Mesenchymal stem cell (in vitro differentiated cells and primary cell): ENCODE results near the gene RIIAD1.

Experiments
- DNase-seq: peaks from one replicate; pipeline ENCODE4 v3.0.0-alpha.2; 2013
- H2AFZ ChIP-seq: one replicate; pipeline ENCODE4 v1.6.1; 2013; ENCODE audit warnings: low read depth, mild to moderate bottlenecking, control low read depth, inconsistent platforms, low read length, moderate library complexity
- H2AK5ac ChIP-seq: 2 replicates; pipeline ENCODE4 v1.6.1; 2013; ENCODE audit warnings: low read length, moderate library complexity, mild to moderate bottlenecking, inconsistent platforms; ENCODE audit not compliant: severe bottlenecking
- H2BK120ac ChIP-seq: one replicate; pipeline ENCODE4 v1.6.1; 2013; ENCODE audit warnings: low read depth, mild to moderate bottlenecking, inconsistent platforms, low read length, moderate library complexity
- H2BK12ac ChIP-seq, 2 experiments: one replicate each; pipeline ENCODE4 v1.6.1; 2013; ENCODE audit warnings: inconsistent platforms in 2 of 2, low read length in 2 of 2, mild to moderate bottlenecking in 2 of 2, moderate library complexity in 2 of 2, control low read depth in 1 of 2
- H2BK15ac ChIP-seq: one replicate; pipeline ENCODE4 v1.6.1; 2013; ENCODE audit warnings: mild to moderate bottlenecking, low read depth, inconsistent platforms; ENCODE audit not compliant: poor library complexity, severe bottlenecking
- H2BK5ac ChIP-seq: 2 replicates; pipeline ENCODE4 v1.6.1; 2013; ENCODE audit warnings: low read depth, mild to moderate bottlenecking, low read length, control low read depth, inconsistent platforms; ENCODE audit not compliant: poor library complexity, severe bottlenecking
- H3K14ac ChIP-seq, 2 experiments: one replicate each; pipeline ENCODE4 v1.6.1; 2013; ENCODE audit warnings: inconsistent platforms in 2 of 2, low read length in 2 of 2, control low read depth in 1 of 2, mild to moderate bottlenecking in 1 of 2, moderate library complexity in 1 of 2
- H3K18ac ChIP-seq, 2 experiments: one replicate each; pipeline ENCODE4 v1.6.1; 2013; ENCODE audit warnings: inconsistent platforms in 2 of 2, low read length in 2 of 2, control low read depth in 1 of 2, low read depth in 1 of 2, mild to moderate bottlenecking in 1 of 2
- H3K23ac ChIP-seq, 2 experiments: one replicate each; pipeline ENCODE4 v1.6.1; 2013; ENCODE audit warnings: inconsistent platforms in 2 of 2, low read length in 2 of 2, mild to moderate bottlenecking in 2 of 2, moderate library complexity in 2 of 2, control low read depth in 1 of 2
- H3K27ac ChIP-seq: 2 replicates; pipeline ENCODE4 v1.5.1; 2013; ENCODE audit warnings: mild to moderate bottlenecking, moderate library complexity, low read length, control low read depth, inconsistent platforms; ENCODE audit not compliant: poor library complexity, severe bottlenecking
- H3K27me3 ChIP-seq, 2 experiments: 2 replicates each; pipeline versions ENCODE4 v1.6.1 to v1.7.0; 2013; ENCODE audit warnings: low read length in 2 of 2, mild to moderate bottlenecking in 2 of 2, moderate library complexity in 2 of 2, control low read depth in 1 of 2, inconsistent platforms in 1 of 2; ENCODE audit not compliant: control insufficient read depth in 1 of 2, insufficient read depth in 1 of 2
- H3K36me3 ChIP-seq, 2 experiments: 2 replicates each; pipeline versions ENCODE4 v1.6.1 to v1.7.0; 2013; ENCODE audit warnings: low read length in 2 of 2, control low read depth in 1 of 2, inconsistent platforms in 1 of 2, low read depth in 1 of 2, mild to moderate bottlenecking in 1 of 2; ENCODE audit not compliant: insufficient read depth in 2 of 2, control insufficient read depth in 1 of 2
- H3K4ac ChIP-seq, 2 experiments: one replicate each; pipeline ENCODE4 v1.6.1; 2013; ENCODE audit warnings: inconsistent platforms in 2 of 2, low read length in 2 of 2, mild to moderate bottlenecking in 2 of 2, moderate library complexity in 2 of 2, control low read depth in 1 of 2, low read depth in 1 of 2
- H3K4me1 ChIP-seq: 2 replicates; pipeline ENCODE4 v1.6.1; 2013; ENCODE audit warnings: low read depth, low read length, control low read depth; ENCODE audit not compliant: control insufficient read depth, insufficient read depth
- H3K4me2 ChIP-seq: 2 replicates; pipeline ENCODE4 v1.6.1; 2013; ENCODE audit warnings: low read length, mild to moderate bottlenecking, inconsistent platforms; ENCODE audit not compliant: poor library complexity, severe bottlenecking
- H3K4me3 ChIP-seq, 2 experiments: 2 replicates each; pipeline versions ENCODE4 v1.5.1 to v1.7.0; 2013; ENCODE audit warnings: low read length in 2 of 2, mild to moderate bottlenecking in 2 of 2, control low read depth in 1 of 2, low read depth in 1 of 2; ENCODE audit not compliant: insufficient read depth in 1 of 2
- H3K79me1 ChIP-seq: replicated peaks from 2 replicates; pipeline ENCODE4 v1.6.1; 2013; ENCODE audit warnings: mild to moderate bottlenecking, control low read depth, low read length, inconsistent platforms; ENCODE audit not compliant: poor library complexity, severe bottlenecking
- H3K9ac ChIP-seq: 2 replicates; pipeline ENCODE4 v1.7.0; 2013; ENCODE audit warnings: mild to moderate bottlenecking, low read length, moderate library complexity
- H3K9me3 ChIP-seq: 2 replicates; pipeline ENCODE4 v1.7.0; 2013; ENCODE audit warnings: mild to moderate bottlenecking, low read length; ENCODE audit not compliant: control insufficient read depth
- H4K8ac ChIP-seq: one replicate; pipeline ENCODE4 v1.6.1; 2013; ENCODE audit warnings: inconsistent platforms, mild to moderate bottlenecking, low read length, moderate library complexity
- H4K91ac ChIP-seq: one replicate; pipeline ENCODE4 v1.6.1; 2013; ENCODE audit warnings: mild to moderate bottlenecking, low read length, inconsistent platforms
- WGBS: methylation state at CpG from one replicate; pipeline ENCODE4 v1.1.7; 2013; ENCODE audit warnings: mixed read lengths; 5-methylcytosine and 5-hydroxymethylcytosine counted together

RIIAD1 gene

GRCh38 chr1:151720554-151720953 lies 768 bp upstream of the RIIAD1 start:
- Histone ChIP-seq H3K27me3 (peaks cover 67 to 70% of the 10 kb centered on the region in 2 experiments), H3K18ac (no peak overlapping the region), H3K36me3 (no peaks in the 10 kb centered on the region), H2AFZ (no peak overlapping the region), H2AK5ac (no peak overlapping the region), H2BK120ac (no peak overlapping the region), H3K23ac (no peak overlapping the region), H3K4me3 (peak overlapping the region in 1 of 2 experiments; percentile 76), H4K91ac (no peak overlapping the region), H2BK15ac (no peak overlapping the region), H3K4ac (no peak overlapping the region), H3K9me3 (no peaks in the 10 kb centered on the region), H3K4me1 (peaks cover 15% of the 10 kb centered on the region), H4K8ac (no peak overlapping the region), H2BK5ac (no peak overlapping the region), H3K9ac (peak overlapping the region; percentile 67), H2BK12ac (no peak overlapping the region), H3K79me1 (no peaks in the 10 kb centered on the region), H3K27ac (no peak overlapping the region), H3K14ac (no peak overlapping the region), H3K4me2 (peak overlapping the region; percentile 38)
- WGBS = 70% methylated on average over 4 of the region's 5 CpGs
- DNase-seq = peak; percentile 52

GRCh38 chr1:151721788-151722510 lies 627 bp downstream of the RIIAD1 start:
- Histone ChIP-seq H2BK120ac (no peak overlapping the region), H3K4me2 (peak overlapping the region; percentile 99), H3K27me3 (peaks cover 57 to 69% of the 10 kb centered on the region in 2 experiments), H3K9ac (peak overlapping the region; percentile 42), H2AFZ (no peak overlapping the region), H3K4me1 (peaks cover 11% of the 10 kb centered on the region), H4K91ac (no peak overlapping the region), H3K27ac (no peak overlapping the region), H2BK12ac (no peak overlapping the region), H2BK15ac (no peak overlapping the region), H3K14ac (no peak overlapping the region), H3K36me3 (no peaks in the 10 kb centered on the region), H3K9me3 (no peaks in the 10 kb centered on the region), H3K4ac (no peak overlapping the region), H3K18ac (no peak overlapping the region), H2BK5ac (no peak overlapping the region), H4K8ac (peak overlapping the region; percentile 20), H3K79me1 (no peaks in the 10 kb centered on the region), H2AK5ac (no peak overlapping the region), H3K23ac (no peak overlapping the region), H3K4me3 (peak overlapping the region; percentile 52 to 76)
- DNase-seq = no peak
- WGBS = 39% methylated on average over 14 of the region's 17 CpGs

DNA sequence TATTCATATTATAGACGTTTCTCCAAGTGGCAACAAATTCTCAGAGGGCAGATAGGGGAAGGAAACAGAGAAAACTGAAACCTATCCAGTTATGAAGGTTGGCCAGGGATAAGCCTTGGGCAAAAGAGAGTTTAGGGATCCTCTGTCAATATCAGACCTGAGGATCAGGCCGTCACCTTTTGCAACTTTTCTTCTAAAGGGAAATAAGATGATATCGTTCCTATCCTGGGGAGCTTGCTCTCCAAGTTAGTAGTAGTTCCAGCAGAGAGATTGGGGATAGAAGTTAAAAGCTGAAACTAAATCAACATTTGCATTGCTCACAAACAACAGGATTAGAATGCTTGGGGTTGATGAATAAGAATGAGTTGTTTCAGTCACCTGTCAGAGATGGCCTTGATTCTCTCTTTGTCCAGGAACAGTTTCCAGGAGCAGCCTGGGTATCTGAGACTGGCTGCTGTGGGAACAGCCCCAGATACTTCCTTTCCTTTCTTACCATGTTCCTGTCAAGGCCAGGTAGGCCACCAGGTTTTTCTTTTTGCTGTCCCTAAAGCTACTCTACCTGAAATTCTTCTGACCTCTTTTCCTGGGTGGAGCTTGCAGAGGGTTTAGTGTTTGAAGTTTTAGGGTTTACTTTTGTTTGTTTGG lies 2.5 kb downstream of the RIIAD1 start:
- Histone ChIP-seq H3K36me3 (no peaks in the 10 kb centered on the region), H2BK120ac (no peak overlapping the region), H4K91ac (no peak overlapping the region), H3K18ac (no peak overlapping the region), H2BK15ac (no peak overlapping the region), H3K4me3 (no peak overlapping the region), H2AK5ac (no peak overlapping the region), H2BK5ac (no peak overlapping the region), H2AFZ (no peak overlapping the region), H3K79me1 (no peaks in the 10 kb centered on the region), H3K9ac (no peak overlapping the region), H3K4ac (no peak overlapping the region), H3K27me3 (peaks cover 38 to 57% of the 10 kb centered on the region in 2 experiments), H3K4me1 (peaks cover 11% of the 10 kb centered on the region), H2BK12ac (no peak overlapping the region), H3K14ac (no peak overlapping the region), H3K27ac (no peak overlapping the region), H3K9me3 (no peaks in the 10 kb centered on the region), H3K23ac (no peak overlapping the region), H4K8ac (no peak overlapping the region), H3K4me2 (no peak overlapping the region)
- DNase-seq = no peak
- 69% methylated on average over 3 of the region's 3 CpGs for WGBS

DNA sequence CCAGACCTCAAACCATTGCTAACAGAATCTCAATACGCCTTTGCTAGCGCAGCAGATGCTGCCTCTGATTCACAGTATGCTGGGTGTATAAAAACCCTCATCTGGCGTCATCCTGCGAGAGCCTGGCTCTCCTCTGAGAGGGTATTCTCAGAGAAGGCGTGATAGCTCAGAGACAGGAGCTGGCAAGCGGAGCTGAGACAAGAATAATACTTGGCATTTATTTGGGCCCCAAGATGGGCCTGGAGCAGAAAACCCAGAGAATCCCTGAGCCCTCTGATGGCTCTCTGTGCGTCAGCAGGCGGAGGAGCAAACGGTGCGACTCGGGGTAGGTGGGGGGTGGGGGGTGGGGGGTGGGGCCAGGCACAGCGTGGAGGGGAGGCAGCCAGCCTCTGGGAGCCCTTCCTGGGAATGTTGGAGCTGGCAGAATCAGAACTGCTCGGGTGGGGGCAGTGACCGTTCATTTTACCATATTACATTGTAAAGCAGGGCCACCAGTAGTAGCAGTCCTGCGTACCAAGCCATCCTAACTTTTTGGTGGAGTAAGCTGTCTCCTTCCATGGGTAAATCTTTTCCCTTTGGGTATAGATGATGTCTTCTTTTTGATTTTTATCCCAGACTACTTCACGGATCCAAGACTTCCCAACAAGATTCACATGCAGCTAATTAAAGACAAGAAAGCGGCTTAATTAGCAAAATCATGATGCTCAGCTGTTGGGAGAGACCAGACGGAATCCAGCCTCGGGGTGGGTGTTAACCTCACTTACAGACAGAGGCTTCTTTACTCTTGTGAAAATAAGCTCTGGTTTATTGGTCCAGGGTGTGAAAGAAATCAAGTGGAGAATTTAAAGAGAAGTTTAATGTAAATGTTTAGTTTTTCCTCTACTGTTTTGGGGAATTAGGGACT lies 7.1 kb downstream of the RIIAD1 start:
- 59% methylated on average over 17 of the region's 19 CpGs for WGBS
- Histone ChIP-seq H3K4me1 (peaks cover 7% of the 10 kb centered on the region), H3K9ac (peak overlapping the region; percentile 85), H3K27me3 (peaks cover 8 to 63% of the 10 kb centered on the region in 2 experiments), H2AK5ac (no peak overlapping the region), H3K4ac (no peak overlapping the region), H3K23ac (no peak overlapping the region), H4K91ac (no peak overlapping the region), H3K14ac (no peak overlapping the region), H2BK15ac (no peak overlapping the region), H4K8ac (no peak overlapping the region), H2BK120ac (no peak overlapping the region), H3K9me3 (no peaks in the 10 kb centered on the region), H2BK5ac (no peak overlapping the region), H3K4me3 (peak overlapping the region in 1 of 2 experiments; percentile 51), H3K79me1 (no peaks in the 10 kb centered on the region), H2AFZ (no peak overlapping the region), H3K4me2 (peak overlapping the region; percentile 29), H3K36me3 (no peaks in the 10 kb centered on the region), H3K18ac (no peak overlapping the region), H2BK12ac (no peak overlapping the region), H3K27ac (no peak overlapping the region)
- no peak for DNase-seq
